Measurements from ENCODE around the gene DUT. TPM values are rescaled to one million over a fixed set of nuclear protein-coding genes. Genes with fewer than 3 reads are reported as not detected.

Gene DUT
- total and polyA plus RNA-seq, 3 donors from 2014 or later = 72.9 to 95.4 (median 76.1) TPM

DNA sequence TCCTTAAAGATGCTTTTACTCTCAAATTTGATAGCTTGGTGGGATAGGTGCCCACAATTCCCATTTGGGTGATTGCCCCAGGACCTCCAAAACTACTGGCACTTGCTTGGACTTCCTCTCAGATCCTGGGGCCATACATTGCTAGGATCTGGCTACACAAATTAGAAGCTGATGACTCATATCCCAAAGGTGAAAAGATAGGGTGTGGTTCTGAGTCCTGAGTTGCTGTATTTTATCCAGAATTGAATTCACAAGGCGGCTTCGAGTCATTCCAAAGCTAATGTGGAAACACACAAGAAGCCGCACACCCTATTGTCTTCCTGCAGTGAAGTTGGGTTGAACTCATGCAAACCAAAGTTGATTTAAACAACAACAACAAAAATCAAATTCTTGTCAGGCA is 53.4 kb downstream of the DUT start:
- no peaks in the 10 kb centered on the region for H3K9me3 ChIP-seq
- no peak for DNase-seq
- H3K36me3 ChIP-seq (ENCODE audit: low read depth, missing control alignments) = no peaks in the 10 kb centered on the region
- peaks cover 3% of the 10 kb centered on the region for H3K4me1 ChIP-seq
- no peak for TF ChIP-seq POLR2A (IDR thresholded peaks at IDR 0.05)
- TF ChIP-seq, protein P1, sequence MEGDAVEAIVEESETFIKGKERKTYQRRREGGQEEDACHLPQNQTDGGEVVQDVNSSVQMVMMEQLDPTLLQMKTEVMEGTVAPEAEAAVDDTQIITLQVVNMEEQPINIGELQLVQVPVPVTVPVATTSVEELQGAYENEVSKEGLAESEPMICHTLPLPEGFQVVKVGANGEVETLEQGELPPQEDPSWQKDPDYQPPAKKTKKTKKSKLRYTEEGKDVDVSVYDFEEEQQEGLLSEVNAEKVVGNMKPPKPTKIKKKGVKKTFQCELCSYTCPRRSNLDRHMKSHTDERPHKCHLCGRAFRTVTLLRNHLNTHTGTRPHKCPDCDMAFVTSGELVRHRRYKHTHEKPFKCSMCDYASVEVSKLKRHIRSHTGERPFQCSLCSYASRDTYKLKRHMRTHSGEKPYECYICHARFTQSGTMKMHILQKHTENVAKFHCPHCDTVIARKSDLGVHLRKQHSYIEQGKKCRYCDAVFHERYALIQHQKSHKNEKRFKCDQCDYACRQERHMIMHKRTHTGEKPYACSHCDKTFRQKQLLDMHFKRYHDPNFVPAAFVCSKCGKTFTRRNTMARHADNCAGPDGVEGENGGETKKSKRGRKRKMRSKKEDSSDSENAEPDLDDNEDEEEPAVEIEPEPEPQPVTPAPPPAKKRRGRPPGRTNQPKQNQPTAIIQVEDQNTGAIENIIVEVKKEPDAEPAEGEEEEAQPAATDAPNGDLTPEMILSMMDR (IDR thresholded peaks at IDR 0.05) = no peak
- H3K27ac ChIP-seq = no peak overlapping the region
- intact Hi-C loops (cut with DNase I; ENCODE audit: low total_unique reads) = no loop called here
- H3K27me3 ChIP-seq = no peaks in the 10 kb centered on the region
- 96 to 98% methylated on average over 3 of the region's 3 CpGs for WGBS, 2 donors
- H3K4me3 ChIP-seq = no peak overlapping the region

DNA sequence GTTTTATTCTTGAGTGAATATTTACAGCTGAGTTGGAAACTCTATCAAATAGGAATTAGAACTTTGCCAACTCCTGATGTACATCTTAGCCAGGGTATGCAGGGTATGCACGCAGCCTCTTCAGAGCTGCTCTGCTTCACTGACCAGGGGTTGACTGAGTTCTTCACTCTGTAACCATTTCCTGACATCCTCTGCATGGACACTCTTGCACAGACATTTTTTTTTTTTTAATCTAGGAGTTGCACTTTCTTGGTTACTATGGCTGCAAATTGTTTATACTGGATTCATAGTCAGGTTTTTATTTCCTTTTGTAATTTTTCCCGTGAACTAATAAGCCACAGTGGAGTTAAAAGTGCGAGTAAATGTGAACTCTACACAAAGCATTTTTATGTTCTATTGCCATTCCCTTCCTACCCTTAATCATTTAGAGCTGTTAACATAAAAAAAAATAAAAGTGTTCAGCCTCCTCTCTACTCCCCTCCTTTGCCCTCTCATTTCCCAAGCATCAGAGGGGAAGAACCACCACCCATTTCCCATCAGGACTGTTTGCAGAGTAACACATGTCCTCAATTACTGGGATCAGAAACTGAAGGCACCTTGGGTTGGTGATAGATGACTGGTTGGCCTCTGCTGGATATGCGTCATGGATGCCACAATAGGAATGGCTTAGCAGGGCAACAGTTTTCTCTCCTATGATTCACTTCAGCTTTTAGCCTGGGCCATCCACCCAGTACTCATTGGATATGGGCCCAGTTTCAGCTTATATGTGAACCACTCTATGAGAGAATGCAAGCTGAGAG is 54.0 kb downstream of the DUT start:
- Histone ChIP-seq H3K4me3 (no peak overlapping the region), H3K27ac (no peak overlapping the region), H3K4me1 (peaks cover 5% of the 10 kb centered on the region), H3K27me3 (no peaks in the 10 kb centered on the region), H3K36me3 (ENCODE audit: low read depth, missing control alignments) (no peaks in the 10 kb centered on the region), H3K9me3 (no peaks in the 10 kb centered on the region)
- DNase-seq = no peak
- 74 to 85% methylated on average over 4 of the region's 4 CpGs for WGBS, 2 donors
- intact Hi-C loops (cut with DNase I; ENCODE audit: low total_unique reads) = no loop called here
- no peak for TF ChIP-seq POLR2A (IDR thresholded peaks at IDR 0.05)
- TF ChIP-seq, protein P1 (IDR thresholded peaks at IDR 0.05) = no peak

DNA sequence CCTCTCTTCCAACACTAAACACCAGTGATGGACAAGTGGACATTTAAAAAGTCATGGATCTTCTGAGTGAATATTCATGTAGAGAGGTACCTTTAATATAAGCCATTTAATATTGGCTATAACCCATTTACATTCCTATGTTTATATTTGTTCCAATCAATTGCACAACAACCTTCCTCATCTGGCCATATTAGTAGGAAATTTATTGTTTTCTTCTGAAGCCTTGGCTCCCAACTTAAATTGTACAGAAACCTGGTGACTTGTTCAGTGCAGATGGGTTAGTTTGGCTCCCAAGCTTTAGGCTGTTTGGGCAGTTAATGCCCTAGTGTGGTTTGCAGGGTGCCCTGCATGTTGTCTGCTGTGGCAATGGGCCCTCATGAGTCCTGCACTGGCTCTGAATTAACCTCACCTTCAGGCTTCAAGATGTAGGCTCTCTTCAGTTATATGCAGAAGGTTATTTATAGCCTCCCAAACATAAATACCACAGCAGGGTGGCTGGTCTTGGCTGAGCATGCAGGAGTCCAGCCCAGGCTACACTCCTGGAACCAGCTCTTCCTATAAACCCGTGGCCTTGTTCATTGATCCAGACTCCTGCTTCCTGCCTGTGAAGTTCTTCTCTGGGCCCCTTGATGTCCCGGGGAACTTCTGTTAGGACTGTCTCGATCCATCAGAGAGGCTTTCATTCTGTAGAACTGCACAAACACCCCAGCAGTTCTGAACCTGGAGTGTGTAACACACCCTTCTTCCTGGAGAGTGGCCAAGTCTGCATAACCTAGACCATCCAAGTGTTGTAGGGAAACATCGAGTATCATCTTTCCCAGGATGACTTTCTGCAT is 57.0 kb downstream of the DUT start:
- DNase-seq = no peak
- H3K27me3 ChIP-seq = no peaks in the 10 kb centered on the region
- H3K36me3 ChIP-seq (ENCODE audit: low read depth, missing control alignments) = no peaks in the 10 kb centered on the region
- WGBS, 2 donors = 63 to 68% methylated on average over 4 of the region's 4 CpGs
- no peak overlapping the region for H3K4me3 ChIP-seq
- no peaks in the 10 kb centered on the region for H3K9me3 ChIP-seq
- no peak overlapping the region for H3K27ac ChIP-seq
- peaks cover 10% of the 10 kb centered on the region for H3K4me1 ChIP-seq
- TF ChIP-seq POLR2A (IDR thresholded peaks at IDR 0.05) = no peak
- TF ChIP-seq, protein P1 (IDR thresholded peaks at IDR 0.05) = no peak
- intact Hi-C loops (cut with DNase I; ENCODE audit: low total_unique reads) = no loop called here

DNA sequence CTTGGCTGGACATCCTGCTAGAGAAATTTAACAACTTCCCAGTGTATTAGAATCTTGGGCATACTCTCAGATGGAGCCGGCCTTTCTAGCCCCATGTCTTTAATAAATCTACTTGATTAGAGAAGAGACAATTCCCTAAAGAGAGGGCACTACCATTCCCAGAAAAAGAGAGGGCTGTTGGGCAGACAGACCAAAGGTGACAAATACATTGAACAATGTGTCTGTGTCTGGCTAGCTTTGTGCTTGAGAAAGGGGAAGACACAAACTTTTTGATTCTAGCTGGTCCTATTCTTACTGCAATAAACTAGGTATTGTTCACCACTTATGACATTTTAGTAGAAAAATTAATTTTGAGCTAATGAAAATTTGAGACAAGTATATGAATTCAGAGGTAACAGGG is 57.7 kb downstream of the DUT start:
- Histone ChIP-seq H3K4me3 (no peak overlapping the region), H3K27ac (peak overlapping the region in 1 of 2 donors; percentile 46), H3K36me3 (ENCODE audit: low read depth, missing control alignments) (no peaks in the 10 kb centered on the region), H3K27me3 (no peaks in the 10 kb centered on the region), H3K4me1 (peaks cover 15% of the 10 kb centered on the region), H3K9me3 (no peaks in the 10 kb centered on the region)
- DNase-seq = no peak
- TF ChIP-seq, protein P1 (IDR thresholded peaks at IDR 0.05) = no peak
- no peak for TF ChIP-seq POLR2A (IDR thresholded peaks at IDR 0.05)
- intact Hi-C loops (cut with DNase I; ENCODE audit: low total_unique reads) = no loop called here
- 62 to 69% methylated on average over 1 of the region's 1 CpG for WGBS, 2 donors
